ENCODE measurements around the gene TMED6.

The TMED6 gene

DNA sequence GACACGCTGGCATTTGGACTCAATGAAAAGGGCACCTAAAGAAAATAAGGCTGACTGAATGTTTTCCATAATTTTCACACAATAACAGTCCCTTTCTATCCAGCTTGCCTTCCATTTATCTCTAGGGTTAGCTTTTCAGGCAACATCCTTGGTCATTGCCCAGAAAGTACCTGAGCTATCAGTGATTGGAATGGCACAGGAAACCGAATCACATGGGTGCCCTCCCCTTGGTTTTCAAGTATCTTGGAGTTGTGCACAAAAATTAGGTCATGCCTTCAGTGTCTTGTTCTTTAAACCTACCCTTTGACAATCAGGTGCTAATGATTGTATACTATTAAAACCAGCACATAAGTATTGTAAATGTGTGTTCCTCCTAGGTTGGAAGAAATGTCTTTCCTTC lies 43.7 kb downstream of the TMED6 start:
- H3K4me2 ChIP-seq (ENCODE audit: low read length) = no peak overlapping the region
- H3K9ac ChIP-seq (ENCODE audit: low read length) = no peak overlapping the region
- peaks cover 16% of the 10 kb centered on the region for H3K79me2 ChIP-seq (ENCODE audit: low read length)
- H3K27ac ChIP-seq (ENCODE audit: low read length) = no peak overlapping the region
- no peaks in the 10 kb centered on the region for H3K9me3 ChIP-seq (ENCODE audit: insufficient read depth, low read length)
- H3K4me1 ChIP-seq (ENCODE audit: low read length) = peaks cover 3% of the 10 kb centered on the region; the same call in 1 of the 2 replicates
- no peak overlapping the region for H2AFZ ChIP-seq (ENCODE audit: low read depth, low read length)
- no peak for TF ChIP-seq EZH2phosphoT487 (IDR thresholded peaks at IDR 0.05; ENCODE audit: low read depth)
- TF ChIP-seq, protein P1, sequence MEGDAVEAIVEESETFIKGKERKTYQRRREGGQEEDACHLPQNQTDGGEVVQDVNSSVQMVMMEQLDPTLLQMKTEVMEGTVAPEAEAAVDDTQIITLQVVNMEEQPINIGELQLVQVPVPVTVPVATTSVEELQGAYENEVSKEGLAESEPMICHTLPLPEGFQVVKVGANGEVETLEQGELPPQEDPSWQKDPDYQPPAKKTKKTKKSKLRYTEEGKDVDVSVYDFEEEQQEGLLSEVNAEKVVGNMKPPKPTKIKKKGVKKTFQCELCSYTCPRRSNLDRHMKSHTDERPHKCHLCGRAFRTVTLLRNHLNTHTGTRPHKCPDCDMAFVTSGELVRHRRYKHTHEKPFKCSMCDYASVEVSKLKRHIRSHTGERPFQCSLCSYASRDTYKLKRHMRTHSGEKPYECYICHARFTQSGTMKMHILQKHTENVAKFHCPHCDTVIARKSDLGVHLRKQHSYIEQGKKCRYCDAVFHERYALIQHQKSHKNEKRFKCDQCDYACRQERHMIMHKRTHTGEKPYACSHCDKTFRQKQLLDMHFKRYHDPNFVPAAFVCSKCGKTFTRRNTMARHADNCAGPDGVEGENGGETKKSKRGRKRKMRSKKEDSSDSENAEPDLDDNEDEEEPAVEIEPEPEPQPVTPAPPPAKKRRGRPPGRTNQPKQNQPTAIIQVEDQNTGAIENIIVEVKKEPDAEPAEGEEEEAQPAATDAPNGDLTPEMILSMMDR (IDR thresholded peaks at IDR 0.05; ENCODE audit: low read depth, low read length) = no peak
- peaks cover 6% of the 10 kb centered on the region for H4K20me1 ChIP-seq (ENCODE audit: insufficient read depth, low read length)
- no peak overlapping the region for H3K4me3 ChIP-seq (ENCODE audit: low read length)
- no peaks in the 10 kb centered on the region for H3K27me3 ChIP-seq (ENCODE audit: low read depth, low read length)
- H3K36me3 ChIP-seq (replicated peaks; ENCODE audit: low read depth, low read length) = no peaks in the 10 kb centered on the region

DNA sequence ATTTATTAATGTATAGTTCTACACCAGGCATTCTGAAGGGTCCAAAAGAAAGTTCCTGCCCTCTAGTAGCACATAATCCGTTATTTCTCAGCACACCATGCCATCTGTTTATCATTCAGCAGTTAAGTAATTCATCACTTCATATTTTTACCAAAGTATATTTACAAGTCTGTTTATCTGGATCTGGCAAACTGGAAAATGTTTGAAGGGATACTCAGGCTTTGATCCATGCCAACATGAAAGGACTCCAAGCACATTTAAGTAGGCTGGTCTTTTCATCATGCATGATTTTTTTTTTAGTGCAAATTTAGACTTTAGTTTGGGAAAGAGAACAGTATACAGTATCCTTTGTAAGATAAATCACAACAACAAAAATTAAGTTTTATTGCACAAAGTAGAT lies 44.5 kb downstream of the TMED6 start:
- H3K9me3 ChIP-seq (ENCODE audit: insufficient read depth, low read length) = no peaks in the 10 kb centered on the region
- no peak overlapping the region for H3K4me2 ChIP-seq (ENCODE audit: low read length)
- no peak overlapping the region for H3K9ac ChIP-seq (ENCODE audit: low read length)
- peaks cover 3% of the 10 kb centered on the region; the same call in 1 of the 2 replicates for H3K4me1 ChIP-seq (ENCODE audit: low read length)
- H3K36me3 ChIP-seq (replicated peaks; ENCODE audit: low read depth, low read length) = no peaks in the 10 kb centered on the region
- H2AFZ ChIP-seq (ENCODE audit: low read depth, low read length) = no peak overlapping the region
- H3K4me3 ChIP-seq (ENCODE audit: low read length) = no peak overlapping the region
- no peaks in the 10 kb centered on the region for H3K27me3 ChIP-seq (ENCODE audit: low read depth, low read length)
- no peak for TF ChIP-seq EZH2phosphoT487 (IDR thresholded peaks at IDR 0.05; ENCODE audit: low read depth)
- TF ChIP-seq, protein P1 (IDR thresholded peaks at IDR 0.05; ENCODE audit: low read depth, low read length) = no peak
- H3K79me2 ChIP-seq (ENCODE audit: low read length) = peaks cover 10% of the 10 kb centered on the region
- H4K20me1 ChIP-seq (ENCODE audit: insufficient read depth, low read length) = peaks cover 4% of the 10 kb centered on the region
- no peak overlapping the region for H3K27ac ChIP-seq (ENCODE audit: low read length)

DNA sequence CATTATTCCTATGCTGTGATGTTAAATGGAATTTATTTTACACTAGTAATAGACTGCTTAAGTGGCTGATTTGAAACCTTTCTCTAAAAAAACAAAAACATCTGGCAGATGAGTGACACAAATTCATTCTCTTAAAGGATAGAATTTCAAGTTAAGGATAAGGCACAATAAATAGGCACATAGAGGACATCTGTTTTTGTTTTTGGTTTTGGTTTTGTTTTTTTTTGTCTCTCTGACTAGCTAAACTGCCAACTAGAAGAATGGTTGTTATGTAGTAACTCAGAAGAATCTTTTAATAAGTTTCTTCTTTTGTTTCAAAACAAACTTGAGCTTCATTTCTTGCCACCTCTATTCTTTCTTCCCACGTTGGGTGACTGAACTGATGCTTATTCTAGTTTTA lies 45.6 kb downstream of the TMED6 start:
- no peak overlapping the region for H3K27ac ChIP-seq (ENCODE audit: low read length)
- TF ChIP-seq EZH2phosphoT487 (IDR thresholded peaks at IDR 0.05; ENCODE audit: low read depth) = no peak
- TF ChIP-seq, protein P1 (IDR thresholded peaks at IDR 0.05; ENCODE audit: low read depth, low read length) = no peak
- no peaks in the 10 kb centered on the region for H3K27me3 ChIP-seq (ENCODE audit: low read depth, low read length)
- H3K36me3 ChIP-seq (replicated peaks; ENCODE audit: low read depth, low read length) = peaks cover 3% of the 10 kb centered on the region
- no peaks in the 10 kb centered on the region for H3K79me2 ChIP-seq (ENCODE audit: low read length)
- H3K4me3 ChIP-seq (ENCODE audit: low read length) = no peak overlapping the region
- H4K20me1 ChIP-seq (ENCODE audit: insufficient read depth, low read length) = no peaks in the 10 kb centered on the region
- H3K9me3 ChIP-seq (ENCODE audit: insufficient read depth, low read length) = no peaks in the 10 kb centered on the region
- H3K4me1 ChIP-seq (ENCODE audit: low read length) = peaks cover 3% of the 10 kb centered on the region; the same call in 1 of the 2 replicates
- H3K4me2 ChIP-seq (ENCODE audit: low read length) = no peak overlapping the region
- no peak overlapping the region for H2AFZ ChIP-seq (ENCODE audit: low read depth, low read length)
- no peak overlapping the region for H3K9ac ChIP-seq (ENCODE audit: low read length)

DNA sequence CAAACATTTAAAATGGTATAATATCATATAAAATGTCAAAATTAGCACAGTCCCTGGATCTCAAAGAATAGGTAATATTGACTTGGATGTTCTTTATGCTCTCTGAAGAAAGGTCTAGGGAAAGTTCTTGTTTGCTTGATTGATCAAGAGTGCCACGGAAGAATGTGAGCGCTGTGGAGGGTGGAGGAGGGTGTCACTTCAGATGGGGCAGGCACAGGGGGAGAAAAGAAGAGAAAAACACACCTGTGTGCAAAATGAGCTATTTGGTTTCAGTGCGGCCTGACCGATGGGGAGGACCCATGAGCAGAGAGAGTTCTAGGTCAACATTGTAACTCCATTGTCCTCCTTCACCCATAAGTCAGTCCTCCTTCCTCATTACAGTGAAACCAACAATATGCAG lies 49.3 kb downstream of the TMED6 start:
- Histone ChIP-seq H3K27ac (ENCODE audit: low read length) (no peak overlapping the region), H3K9ac (ENCODE audit: low read length) (no peak overlapping the region), H3K4me2 (ENCODE audit: low read length) (no peak overlapping the region), H4K20me1 (ENCODE audit: insufficient read depth, low read length) (no peaks in the 10 kb centered on the region), H3K4me3 (ENCODE audit: low read length) (no peak overlapping the region), H3K79me2 (ENCODE audit: low read length) (no peaks in the 10 kb centered on the region), H2AFZ (ENCODE audit: low read depth, low read length) (no peak overlapping the region), H3K4me1 (ENCODE audit: low read length) (no peaks in the 10 kb centered on the region), H3K36me3 (replicated peaks; ENCODE audit: low read depth, low read length) (peaks cover 5% of the 10 kb centered on the region), H3K27me3 (ENCODE audit: low read depth, low read length) (no peaks in the 10 kb centered on the region), H3K9me3 (ENCODE audit: insufficient read depth, low read length) (no peaks in the 10 kb centered on the region)
- TF ChIP-seq EZH2phosphoT487 (IDR thresholded peaks at IDR 0.05; ENCODE audit: low read depth) = no peak

DNA sequence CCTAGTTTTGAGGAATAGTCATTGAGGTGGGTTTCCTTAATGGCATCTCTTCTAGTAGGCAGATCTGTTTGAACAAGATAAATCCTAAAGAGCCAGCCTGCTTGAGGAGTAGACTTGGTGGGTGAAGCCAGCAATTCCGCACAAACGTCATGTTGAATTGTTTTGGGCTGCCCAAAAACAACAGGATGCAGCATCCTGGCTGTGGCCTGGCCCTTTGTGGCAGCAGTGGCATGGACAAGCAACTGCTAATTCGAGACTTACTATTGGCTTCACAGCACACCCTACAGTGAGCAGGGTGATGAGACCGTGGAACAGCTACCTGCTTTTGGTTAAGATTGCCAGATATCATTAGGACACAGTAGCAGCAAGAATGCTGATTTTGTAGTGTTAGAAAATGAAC lies 49.7 kb downstream of the TMED6 start:
- Histone ChIP-seq H3K27me3 (ENCODE audit: low read depth, low read length) (no peaks in the 10 kb centered on the region), H3K4me3 (ENCODE audit: low read length) (no peak overlapping the region), H3K27ac (ENCODE audit: low read length) (no peak overlapping the region), H3K4me1 (ENCODE audit: low read length) (no peaks in the 10 kb centered on the region), H3K9me3 (ENCODE audit: insufficient read depth, low read length) (no peaks in the 10 kb centered on the region), H4K20me1 (ENCODE audit: insufficient read depth, low read length) (no peaks in the 10 kb centered on the region), H3K36me3 (replicated peaks; ENCODE audit: low read depth, low read length) (peaks cover 5% of the 10 kb centered on the region), H3K4me2 (ENCODE audit: low read length) (no peak overlapping the region), H3K79me2 (ENCODE audit: low read length) (no peaks in the 10 kb centered on the region), H3K9ac (ENCODE audit: low read length) (no peak overlapping the region), H2AFZ (ENCODE audit: low read depth, low read length) (no peak overlapping the region)
- TF ChIP-seq EZH2phosphoT487 (IDR thresholded peaks at IDR 0.05; ENCODE audit: low read depth) = no peak
- TF ChIP-seq, protein P1 (IDR thresholded peaks at IDR 0.05; ENCODE audit: low read depth, low read length) = no peak

Measured in OCI-LY3 (cell line).